GM18861 (cell line): Measurements from ENCODE around the gene DMRT3.

Experiments
- ATAC-seq: cut with Tn5 transposase; IDR thresholded peaks from one replicate; pipeline ENCODE4 v1.9.1; 2021; ENCODE audit not compliant: unreplicated experiment

The DMRT3 gene

DNA sequence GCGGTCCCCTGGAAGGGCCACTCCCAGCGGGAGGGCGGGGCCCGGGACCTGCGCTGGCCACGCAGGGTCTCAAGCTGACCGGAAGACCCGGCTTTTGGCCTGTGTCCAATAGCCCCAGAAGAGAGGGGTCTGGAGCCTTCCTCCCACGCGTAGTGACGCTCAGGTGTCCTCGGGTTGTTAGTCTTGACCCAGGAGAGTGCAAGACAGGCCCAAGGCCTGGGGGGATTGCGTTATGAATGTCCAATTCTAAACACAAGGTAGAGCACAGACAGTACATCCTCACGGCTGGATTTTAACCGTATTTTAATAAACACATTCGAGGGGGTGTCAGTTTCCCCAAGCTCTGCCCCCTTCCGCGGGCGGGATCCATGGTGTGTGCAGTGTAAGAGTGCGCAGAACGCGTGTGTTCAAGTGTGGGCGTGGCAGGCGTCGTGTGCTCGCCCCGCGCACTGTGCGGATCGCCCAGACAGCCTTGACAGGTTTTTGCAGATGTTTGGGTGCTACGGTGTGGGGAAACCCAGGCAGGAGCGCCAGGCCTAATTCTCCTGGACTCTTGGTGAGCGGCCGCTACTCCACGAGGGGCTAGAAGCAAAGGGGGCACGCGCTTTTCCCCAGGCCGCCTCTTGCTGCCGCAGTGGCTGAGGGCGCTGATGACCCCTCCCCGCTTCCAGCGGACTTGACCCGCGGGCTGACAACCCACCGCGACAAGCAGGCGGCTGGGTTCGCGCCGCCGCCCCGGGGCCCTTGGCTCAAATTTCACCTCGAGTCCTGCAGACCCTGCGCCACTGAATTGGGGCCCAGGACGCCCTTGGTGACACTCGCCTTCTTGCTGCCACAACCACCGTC lies 6.1 kb upstream of the DMRT3 start:
- ATAC-seq: no peak

DNA sequence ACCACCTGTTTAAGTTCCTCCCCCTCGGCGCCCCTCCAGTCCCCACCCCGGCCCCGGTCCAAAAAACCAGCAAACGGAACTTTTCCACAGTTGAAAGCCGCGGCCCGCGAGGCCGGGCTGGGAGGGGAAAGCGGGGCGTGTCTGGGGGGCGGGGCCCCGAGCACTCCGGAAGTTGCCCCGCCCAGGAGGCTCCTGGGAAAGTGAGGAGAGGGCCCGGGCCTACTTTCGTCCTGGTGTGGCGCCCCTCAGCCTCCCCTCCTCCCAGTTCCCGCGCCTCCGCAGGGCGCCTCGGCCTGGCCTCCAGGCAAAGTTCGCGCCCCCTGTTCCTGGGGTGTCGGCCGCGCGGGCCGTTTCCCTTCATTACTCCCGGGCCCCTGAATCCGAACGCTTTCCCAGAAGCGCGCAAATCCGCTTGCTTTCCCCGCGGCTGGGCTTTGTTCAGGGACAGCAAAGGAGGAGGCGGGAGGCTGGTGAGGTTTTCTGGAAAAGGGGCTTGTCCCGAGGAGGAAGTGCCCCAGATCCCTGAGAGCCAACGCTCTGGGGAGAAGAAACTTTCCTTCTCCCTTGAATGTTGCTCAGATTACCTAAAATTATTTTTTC lies 4.5 kb upstream of the DMRT3 start:
- no peak for ATAC-seq

- no peak for ATAC-seq
Observed at GRCh38 chr9:972501-973294, 3.8 kb upstream of the DMRT3 start.

GRCh38 chr9:973295-973834 lies 3.1 kb upstream of the DMRT3 start:
- ATAC-seq: no peak

DNA sequence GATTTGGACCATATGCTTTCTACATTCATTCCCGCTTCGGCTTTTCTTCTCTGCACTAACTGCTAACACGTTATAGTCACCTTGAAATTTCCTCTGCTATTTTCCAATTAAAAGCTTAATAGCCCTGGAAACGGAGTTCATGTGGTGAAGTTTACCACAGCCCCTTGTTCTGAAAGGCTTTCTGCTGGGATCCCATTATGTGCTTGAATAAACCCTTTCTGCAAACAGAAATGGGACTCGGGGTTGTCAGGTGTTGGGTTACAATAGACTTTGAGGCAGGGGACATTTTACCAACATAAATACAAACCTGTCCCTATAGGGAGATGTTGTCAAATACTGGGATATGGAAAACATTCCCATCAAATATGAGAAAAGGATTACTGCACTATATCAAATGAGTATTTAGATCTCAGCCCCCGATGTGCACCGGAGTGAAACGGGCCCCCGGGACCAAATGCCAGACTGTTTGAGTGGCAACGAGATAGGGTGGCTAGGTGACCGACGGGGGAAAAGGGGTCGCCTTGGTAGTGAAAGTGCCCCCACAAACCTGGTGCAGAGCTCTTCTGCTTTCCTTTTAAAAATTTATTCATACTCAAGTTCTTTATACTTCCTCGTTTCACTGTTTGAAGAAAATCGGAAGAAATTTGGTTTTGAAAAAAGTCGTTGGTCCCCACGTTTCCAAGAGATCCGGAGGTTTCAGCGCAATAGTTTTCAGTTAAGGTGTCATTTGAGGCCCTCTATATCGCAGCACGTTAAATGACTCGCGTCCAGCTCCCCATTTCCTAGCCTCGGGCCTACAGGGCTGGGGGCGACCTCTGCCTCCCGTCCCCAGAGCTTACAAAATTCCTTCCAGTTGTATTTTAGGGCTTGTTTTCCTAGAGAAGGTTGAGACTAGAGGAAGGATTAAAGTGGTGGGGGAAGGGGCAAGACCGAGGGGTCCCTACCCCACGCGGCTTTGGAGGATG lies 2.1 kb upstream of the DMRT3 start:
- no peak for ATAC-seq

GRCh38 chr9:974996-975739 lies 1.3 kb upstream of the DMRT3 start:
- ATAC-seq: no peak

DNA sequence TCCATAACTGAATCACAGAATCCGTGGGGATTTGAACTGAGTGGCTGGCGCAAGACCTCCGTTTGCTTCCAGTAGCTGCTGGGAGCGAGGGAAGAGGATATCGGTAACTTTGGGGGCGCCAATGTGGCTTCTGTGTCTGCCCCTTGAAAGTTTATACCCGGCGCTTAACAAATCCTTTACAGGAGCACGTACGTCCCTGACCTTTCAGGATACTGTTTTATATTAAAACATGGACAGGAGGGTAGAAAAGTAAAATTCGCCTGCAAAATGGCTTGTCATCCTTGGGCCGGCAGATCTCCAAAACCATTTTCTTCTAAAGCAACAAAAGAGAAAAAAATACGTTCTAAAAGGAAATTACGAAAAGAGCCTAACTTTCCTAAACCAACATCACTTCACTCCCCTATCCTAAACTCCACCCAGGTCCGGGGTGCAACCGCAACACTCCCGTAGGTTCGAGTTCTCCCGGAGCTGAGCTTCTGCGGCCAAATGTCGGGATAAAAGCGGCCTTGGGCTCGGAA lies 656 bp upstream of the DMRT3 start:
- no peak for ATAC-seq

DNA sequence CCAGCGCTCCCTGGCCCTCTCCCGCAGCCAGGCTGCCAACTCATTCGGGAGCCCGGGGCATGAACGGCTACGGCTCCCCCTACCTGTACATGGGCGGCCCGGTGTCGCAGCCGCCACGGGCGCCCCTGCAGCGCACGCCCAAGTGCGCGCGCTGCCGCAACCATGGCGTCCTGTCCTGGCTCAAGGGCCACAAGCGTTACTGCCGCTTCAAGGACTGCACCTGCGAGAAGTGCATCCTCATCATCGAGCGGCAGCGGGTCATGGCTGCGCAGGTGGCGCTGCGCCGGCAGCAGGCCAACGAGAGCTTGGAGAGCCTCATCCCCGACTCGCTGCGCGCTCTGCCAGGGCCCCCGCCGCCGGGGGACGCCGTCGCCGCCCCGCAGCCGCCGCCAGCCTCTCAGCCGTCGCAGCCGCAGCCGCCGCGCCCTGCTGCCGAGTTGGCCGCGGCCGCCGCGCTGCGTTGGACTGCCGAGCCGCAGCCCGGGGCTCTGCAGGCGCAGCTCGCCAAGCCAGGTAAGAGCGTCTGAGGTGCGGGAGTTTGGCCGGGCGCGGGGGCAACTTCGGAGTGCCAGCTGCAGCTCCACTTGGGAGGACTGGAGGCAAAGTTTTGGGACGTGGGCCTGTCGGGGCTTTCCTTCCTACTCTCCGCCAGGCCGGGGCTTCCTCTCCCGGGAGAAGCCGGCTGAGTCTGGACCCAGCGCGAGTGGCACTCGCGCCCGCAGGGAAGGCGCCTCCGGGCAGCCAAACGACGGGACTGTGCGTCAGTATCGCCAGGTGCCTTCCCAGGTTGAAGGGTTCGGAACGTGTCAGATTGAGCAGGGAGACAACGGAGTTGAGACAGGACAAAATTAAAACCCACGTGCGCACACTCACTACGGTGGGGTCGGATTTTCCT lies 735 bp downstream of the DMRT3 start:
- no peak for ATAC-seq

DNA sequence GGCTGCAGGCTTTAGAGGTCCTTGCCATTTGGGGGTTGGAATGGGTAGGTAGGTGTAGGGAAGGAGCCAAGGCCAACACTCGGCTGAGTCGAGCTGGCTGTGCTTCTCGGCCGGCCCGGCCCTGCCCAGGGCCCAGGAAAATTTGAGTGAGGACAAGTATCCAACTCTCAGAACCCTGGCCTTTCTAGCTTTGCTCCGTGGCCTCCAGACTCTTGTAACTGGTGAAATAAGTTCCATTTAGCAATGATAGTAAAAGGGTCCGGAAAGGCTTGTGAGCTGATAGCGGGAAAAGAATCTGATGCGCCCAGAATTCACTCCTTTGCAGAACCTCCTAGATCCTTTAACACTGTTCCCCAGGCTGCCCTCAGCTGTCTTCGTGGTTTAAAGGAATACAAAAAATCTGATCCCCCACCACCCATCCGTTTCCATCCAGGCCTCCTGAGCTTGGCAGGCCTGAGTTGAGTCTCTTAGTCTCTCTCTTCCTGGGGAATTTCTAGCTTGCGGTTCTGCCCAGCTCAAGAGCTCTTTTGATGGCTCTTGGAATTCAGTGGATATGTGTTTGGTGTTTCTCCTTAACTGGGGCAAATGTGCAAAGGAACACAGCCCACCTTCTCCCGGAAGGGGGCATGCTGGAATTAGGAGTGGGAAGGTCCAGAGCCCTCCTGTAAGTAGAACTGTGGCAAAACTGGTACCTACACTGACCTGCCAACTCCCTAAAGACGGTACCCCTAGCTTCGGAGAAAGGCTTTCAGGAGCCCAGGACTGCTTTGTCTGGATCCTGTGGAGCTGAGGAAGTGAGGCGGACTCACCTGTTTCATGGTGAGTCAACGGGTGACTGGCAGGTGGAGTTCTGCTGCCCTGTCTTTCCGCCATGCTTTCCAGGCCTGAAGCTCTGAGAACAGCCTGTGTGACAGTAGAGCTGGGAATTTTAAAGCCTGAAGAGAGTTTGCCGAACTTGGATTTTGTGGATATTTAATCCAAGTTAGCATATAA lies 1.7 kb downstream of the DMRT3 start:
- ATAC-seq: no peak

- ATAC-seq: no peak
Observed at GRCh38 chr9:979983-980382, 3.5 kb downstream of the DMRT3 start.

- ATAC-seq: no peak
Observed at GRCh38 chr9:980640-981039, 4.2 kb downstream of the DMRT3 start.

DNA sequence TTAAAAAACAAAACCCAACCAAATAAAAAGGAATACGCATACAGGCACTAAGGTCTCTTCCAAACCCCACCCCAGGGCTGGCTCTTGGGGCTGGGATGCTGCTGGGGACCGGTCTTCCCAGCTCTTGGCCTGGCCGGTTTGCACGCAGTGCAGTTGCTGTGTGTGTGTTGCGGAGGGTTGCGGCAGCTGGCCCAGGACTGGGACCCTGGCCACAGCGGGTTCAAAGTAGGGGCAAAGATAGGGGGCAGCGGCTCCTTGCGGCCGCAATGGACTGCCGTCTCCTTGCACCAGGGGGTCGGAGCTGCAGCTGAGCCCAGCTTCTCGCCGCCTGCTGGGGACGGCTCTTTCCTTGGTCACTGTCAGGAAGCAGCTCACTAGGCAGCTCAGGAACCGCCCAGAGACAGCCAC lies 5.0 kb downstream of the DMRT3 start:
- no peak for ATAC-seq

GRCh38 chr9:982394-983230 lies 6.2 kb downstream of the DMRT3 start:
- ATAC-seq: no peak

- ATAC-seq: peak; percentile 57
Observed at GRCh38 chr9:994005-994404, 17.6 kb downstream of the DMRT3 start.

DNA sequence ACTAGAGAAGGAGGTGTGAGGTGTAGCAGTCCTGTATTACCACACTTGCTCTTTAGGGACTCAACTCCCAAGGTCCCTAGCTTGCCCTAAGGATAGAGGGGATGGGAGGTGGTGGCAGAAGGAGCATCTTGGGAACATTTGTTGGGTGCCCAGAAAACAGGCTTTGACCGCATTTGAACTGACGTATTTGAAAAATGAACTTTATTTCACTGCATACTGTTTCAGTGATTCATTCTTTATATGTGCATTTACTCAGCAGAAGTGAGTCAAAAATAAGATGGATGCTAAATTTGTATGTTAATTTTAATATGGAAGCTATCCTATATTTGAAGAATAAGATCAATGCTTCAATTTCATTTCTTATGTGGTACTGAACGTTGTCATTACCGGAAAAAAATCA lies 18.7 kb downstream of the DMRT3 start:
- ATAC-seq: no peak

GRCh38 chr9:995781-996180 lies 19.3 kb downstream of the DMRT3 start:
- ATAC-seq: no peak
